ENCODE results near the gene DCST2.

DCST2 gene

GRCh38 chr1:155026588-155026987, 7.0 kb downstream of the DCST2 start:
- H3K4me3 ChIP-seq (replicated peaks; ENCODE audit: low read depth, low read length): no peak overlapping the region
- TF ChIP-seq, protein P1, sequence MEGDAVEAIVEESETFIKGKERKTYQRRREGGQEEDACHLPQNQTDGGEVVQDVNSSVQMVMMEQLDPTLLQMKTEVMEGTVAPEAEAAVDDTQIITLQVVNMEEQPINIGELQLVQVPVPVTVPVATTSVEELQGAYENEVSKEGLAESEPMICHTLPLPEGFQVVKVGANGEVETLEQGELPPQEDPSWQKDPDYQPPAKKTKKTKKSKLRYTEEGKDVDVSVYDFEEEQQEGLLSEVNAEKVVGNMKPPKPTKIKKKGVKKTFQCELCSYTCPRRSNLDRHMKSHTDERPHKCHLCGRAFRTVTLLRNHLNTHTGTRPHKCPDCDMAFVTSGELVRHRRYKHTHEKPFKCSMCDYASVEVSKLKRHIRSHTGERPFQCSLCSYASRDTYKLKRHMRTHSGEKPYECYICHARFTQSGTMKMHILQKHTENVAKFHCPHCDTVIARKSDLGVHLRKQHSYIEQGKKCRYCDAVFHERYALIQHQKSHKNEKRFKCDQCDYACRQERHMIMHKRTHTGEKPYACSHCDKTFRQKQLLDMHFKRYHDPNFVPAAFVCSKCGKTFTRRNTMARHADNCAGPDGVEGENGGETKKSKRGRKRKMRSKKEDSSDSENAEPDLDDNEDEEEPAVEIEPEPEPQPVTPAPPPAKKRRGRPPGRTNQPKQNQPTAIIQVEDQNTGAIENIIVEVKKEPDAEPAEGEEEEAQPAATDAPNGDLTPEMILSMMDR (IDR thresholded peaks at IDR 0.05; ENCODE audit: low read length, missing control alignments): no peak
- DNase-seq (ENCODE audit: low read depth): no peak

DNA sequence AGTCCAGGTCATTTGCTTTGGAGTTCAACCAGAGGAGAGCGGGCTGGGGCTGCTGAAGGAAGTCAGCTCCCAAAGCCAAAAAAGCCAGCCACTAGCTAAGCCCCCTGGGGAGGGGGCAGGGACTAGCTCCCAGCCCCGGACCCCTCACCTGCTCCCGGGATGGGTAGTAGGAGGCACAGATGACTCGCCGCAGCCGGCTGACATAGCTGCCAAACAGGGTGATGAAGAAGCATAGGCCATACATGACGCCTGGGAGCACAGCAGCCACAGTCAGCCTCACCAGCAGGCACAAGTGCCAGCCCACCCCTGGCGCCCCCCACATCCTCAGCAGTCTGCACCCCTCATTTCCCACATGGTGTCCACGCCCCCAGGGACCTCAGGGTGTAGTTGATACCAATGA, 7.4 kb downstream of the DCST2 start:
- no peak overlapping the region for H3K4me3 ChIP-seq (replicated peaks; ENCODE audit: low read depth, low read length)
- no peak for DNase-seq (ENCODE audit: low read depth)
- TF ChIP-seq, protein P1 (IDR thresholded peaks at IDR 0.05; ENCODE audit: low read length, missing control alignments): no peak

DNA sequence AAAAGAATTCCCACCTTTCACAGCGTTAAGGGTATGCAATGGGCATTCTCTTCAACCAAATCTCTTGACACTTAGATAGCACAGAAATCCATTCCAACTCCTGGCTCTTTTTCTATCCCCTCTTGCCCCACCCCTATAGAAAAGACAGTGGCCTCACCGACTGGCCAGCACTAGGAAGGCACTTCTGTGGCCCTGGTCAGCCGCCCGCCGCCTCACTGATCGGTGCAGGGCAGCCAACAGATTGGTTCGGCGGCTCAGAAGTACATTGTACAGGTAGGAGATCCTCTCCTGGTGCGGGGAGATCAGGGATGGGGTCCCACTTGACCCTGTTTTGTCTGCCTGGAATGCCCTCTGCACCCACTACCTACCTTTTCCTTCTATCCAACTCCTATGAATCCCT, 9.3 kb downstream of the DCST2 start:
- TF ChIP-seq, protein P1 (IDR thresholded peaks at IDR 0.05; ENCODE audit: low read length, missing control alignments): no peak
- DNase-seq (ENCODE audit: low read depth): no peak
- no peak overlapping the region for H3K4me3 ChIP-seq (replicated peaks; ENCODE audit: low read depth, low read length)

DNA sequence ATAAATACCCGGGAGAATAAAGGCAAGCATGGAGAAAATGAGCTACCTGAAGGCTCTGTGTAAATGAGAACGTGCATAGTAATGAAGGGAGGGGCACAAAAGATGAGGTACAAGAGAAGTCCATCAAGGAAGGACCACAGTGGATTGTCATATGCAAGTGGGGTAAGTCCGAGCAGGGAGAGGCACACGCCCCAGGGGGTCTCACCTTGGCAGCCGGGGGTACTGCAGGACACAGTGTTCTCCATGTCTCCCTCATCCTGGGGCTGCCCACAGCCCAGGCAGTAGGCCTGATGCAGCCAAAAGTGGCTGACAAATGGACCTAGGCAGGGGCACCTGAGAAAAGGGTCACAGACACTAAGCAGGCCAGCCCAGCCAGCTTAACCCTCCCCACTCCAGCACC, 10.0 kb downstream of the DCST2 start:
- TF ChIP-seq, protein P1 (IDR thresholded peaks at IDR 0.05; ENCODE audit: low read length, missing control alignments): no peak
- DNase-seq (ENCODE audit: low read depth): no peak
- no peak overlapping the region for H3K4me3 ChIP-seq (replicated peaks; ENCODE audit: low read depth, low read length)

- no peak overlapping the region for H3K4me3 ChIP-seq (replicated peaks; ENCODE audit: low read depth, low read length)
- DNase-seq (ENCODE audit: low read depth): no peak
These were observed 10.7 kb downstream of the DCST2 start for GRCh38 chr1:155022927-155023236.

DNA sequence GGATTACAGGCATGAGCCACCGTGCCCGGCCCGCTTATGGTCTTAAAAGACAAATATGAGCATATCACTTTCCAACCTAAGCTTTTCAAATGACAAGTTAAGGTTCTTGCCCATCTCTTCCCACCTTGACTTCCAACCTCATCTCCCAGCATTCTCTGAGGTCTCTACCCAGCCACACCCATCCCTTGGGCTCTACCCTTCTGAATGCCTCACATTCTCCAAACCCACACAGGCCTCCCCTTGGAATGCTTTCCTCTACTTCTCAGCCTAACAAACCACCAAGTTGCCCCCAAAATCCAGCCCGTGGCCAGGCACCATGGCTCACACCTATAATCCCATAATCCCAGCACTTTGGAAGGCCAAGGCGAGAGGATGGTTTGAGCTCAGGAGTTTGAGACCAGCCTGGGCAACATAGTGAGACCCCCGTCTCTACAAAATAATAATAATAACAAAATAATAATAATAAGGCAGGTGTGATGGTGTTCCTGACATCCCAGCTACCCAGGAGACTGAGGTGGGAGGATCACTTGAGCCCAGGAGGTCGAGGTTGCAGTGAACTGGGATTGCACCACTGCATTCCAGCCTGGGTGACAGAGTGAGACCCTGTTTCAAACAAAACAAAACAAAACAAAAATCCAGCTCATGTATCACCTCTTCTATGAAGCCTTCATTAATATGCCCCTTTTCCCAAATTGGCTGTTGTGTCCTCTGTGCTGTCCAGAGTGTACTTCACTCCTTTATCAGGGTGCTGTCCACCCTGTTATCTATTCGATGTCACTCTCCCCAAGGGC, 11.2 kb downstream of the DCST2 start:
- no peak overlapping the region for H3K4me3 ChIP-seq (replicated peaks; ENCODE audit: low read depth, low read length)
- TF ChIP-seq, protein P1 (IDR thresholded peaks at IDR 0.05; ENCODE audit: low read length, missing control alignments): no peak
- no peak for DNase-seq (ENCODE audit: low read depth)

More at GRCh38 chr1:155022927-155023236, 10.7 kb downstream of the DCST2 start:
- TF ChIP-seq, protein P1 (IDR thresholded peaks at IDR 0.05; ENCODE audit: low read length, missing control alignments): no peak

All from fibroblast of pulmonary artery (primary cell).